Uterus (tissue), 2 donors: ENCODE measurements around the gene MRPL37.

Source experiments
- POLR2A ChIP-seq, 2 donors: fragments of 450-650 bp; IDR thresholded peaks; one replicate each; pipeline ENCODE4 v1.6.1; 2016; ENCODE audit warnings: antibody characterized with exemption in 2 of 2, mild to moderate bottlenecking in 1 of 2, moderate library complexity in 1 of 2
- TF ChIP-seq, protein P1 (sequence below), 4 experiments: fragments of 200-600 bp in 2 of 4; fragments of 450-650 bp in 2 of 4; sonication (generic) in 2 of 4; IDR thresholded peaks; one replicate each; pipeline ENCODE4 v1.5.1; 2016 to 2019; ENCODE audit warnings: antibody characterized with exemption in 4 of 4, mild to moderate bottlenecking in 2 of 4, moderate library complexity in 1 of 4

DNA sequence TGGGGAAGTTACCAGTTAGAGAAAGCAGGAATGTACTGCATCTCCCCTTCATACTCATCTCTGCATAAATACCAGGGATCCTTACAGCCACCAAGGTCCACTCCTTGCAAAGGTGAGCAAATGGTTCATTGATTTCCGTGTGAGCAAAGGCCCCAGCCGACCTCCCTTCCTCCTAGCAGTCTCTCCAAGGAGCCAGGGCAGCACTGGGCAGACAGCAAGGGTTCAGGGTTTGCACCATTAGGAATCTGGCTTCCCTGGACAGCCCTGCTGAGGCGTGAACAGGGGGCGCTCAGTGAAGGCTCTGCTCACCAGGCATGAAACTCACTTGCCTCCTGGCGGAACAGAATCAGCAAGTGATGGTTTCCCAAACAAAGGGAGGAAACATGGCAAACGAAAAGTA is 65.7 kb downstream of the MRPL37 start:
- TF ChIP-seq, protein P1, sequence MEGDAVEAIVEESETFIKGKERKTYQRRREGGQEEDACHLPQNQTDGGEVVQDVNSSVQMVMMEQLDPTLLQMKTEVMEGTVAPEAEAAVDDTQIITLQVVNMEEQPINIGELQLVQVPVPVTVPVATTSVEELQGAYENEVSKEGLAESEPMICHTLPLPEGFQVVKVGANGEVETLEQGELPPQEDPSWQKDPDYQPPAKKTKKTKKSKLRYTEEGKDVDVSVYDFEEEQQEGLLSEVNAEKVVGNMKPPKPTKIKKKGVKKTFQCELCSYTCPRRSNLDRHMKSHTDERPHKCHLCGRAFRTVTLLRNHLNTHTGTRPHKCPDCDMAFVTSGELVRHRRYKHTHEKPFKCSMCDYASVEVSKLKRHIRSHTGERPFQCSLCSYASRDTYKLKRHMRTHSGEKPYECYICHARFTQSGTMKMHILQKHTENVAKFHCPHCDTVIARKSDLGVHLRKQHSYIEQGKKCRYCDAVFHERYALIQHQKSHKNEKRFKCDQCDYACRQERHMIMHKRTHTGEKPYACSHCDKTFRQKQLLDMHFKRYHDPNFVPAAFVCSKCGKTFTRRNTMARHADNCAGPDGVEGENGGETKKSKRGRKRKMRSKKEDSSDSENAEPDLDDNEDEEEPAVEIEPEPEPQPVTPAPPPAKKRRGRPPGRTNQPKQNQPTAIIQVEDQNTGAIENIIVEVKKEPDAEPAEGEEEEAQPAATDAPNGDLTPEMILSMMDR (IDR thresholded peaks at IDR 0.05), result no peak
- no peak for TF ChIP-seq POLR2A (IDR thresholded peaks at IDR 0.05)
